Parietal lobe (tissue), 2 donors: ENCODE data around the gene ALKBH7. TPM values are rescaled to one million over a fixed set of nuclear protein-coding genes. Genes with fewer than 3 reads are reported as not detected.

Experiments
- small RNA-seq: library from RNA; depleted of rRNA; stranded (forward); fragments of <200 nt; gene quantifications from one replicate; pipeline ENCODE3, GENCODE V24; 2014; ENCODE audit warnings: low replicate concordance
- total RNA-seq: library from RNA; depleted of rRNA; stranded (reverse); fragments of >200 nt; gene quantifications from one replicate; pipeline ENCODE4 v1.2.3, GENCODE V29; 2014

ALKBH7 gene
- total RNA-seq: 22.2 TPM

GRCh38 chr19:6372594-6373095 is at the start of gene ALKBH7:
ALKBH7 (plus strand) TSS chr19:6372794; CDS start chr19:6372821, 27 bp downstream.

GRCh38 chr19:6333439-6333838 is 39.2 kb upstream of the ALKBH7 start, which contains the start of gene ACER1:
ACER1 (minus strand) TSS chr19:6333612; CDS start chr19:6333551, 61 bp downstream.

GRCh38 chr19:6375411-6376010 is 2.9 kb downstream of the ALKBH7 start, which contains the start of gene PSPN:
PSPN (minus strand) TSS chr19:6375933; CDS start chr19:6375849, 84 bp downstream.

GRCh38 chr19:6393074-6393982 is 20.7 kb downstream of the ALKBH7 start, which contains the start of gene GTF2F1:
GTF2F1 (minus strand) TSS chr19:6393164; CDS start chr19:6392995, 169 bp downstream.

GRCh38 chr19:6424195-6424938 is 51.8 kb downstream of the ALKBH7 start, which contains the start of gene KHSRP:
KHSRP (minus strand) TSS chr19:6424811; CDS start chr19:6424701, 110 bp downstream.

Small RNA genes lying within 50 kb of the gene (small RNA-seq; reads per million reads assigned to genes)
- gene MIR6790: not detected
- gene MIR6885: not detected

Other genes starting within 250 kb of the ALKBH7 start
- gene ACSBG2, start 237.1 kb upstream of the ALKBH7 start, total RNA-seq: not detected
- gene MLLT1, start 92.8 kb upstream of the ALKBH7 start, total RNA-seq: 11.0 TPM
- not detected for gene ACER1, start 39.2 kb upstream of the ALKBH7 start, total RNA-seq
- gene CLPP, start 11.3 kb upstream of the ALKBH7 start, total RNA-seq: 29.1 TPM
- gene PSPN, start 3.1 kb downstream of the ALKBH7 start, total RNA-seq: 3.1 TPM
- 40.4 TPM for gene GTF2F1, start 20.4 kb downstream of the ALKBH7 start, total RNA-seq
- gene KHSRP, start 52.0 kb downstream of the ALKBH7 start, total RNA-seq: 128 TPM
- gene SLC25A41, start 61.0 kb downstream of the ALKBH7 start, total RNA-seq: 0.63 TPM
- gene SLC25A23, start 87.0 kb downstream of the ALKBH7 start, total RNA-seq: 23.8 TPM
- gene CRB3, start 91.5 kb downstream of the ALKBH7 start, total RNA-seq: not detected
- gene DENND1C, start 109.0 kb downstream of the ALKBH7 start, total RNA-seq: not detected
- 215 TPM for gene TUBB4A, start 129.5 kb downstream of the ALKBH7 start, total RNA-seq
- 1.9 TPM for gene TNFSF9, start 158.2 kb downstream of the ALKBH7 start, total RNA-seq
- not detected for gene CD70, start 218.4 kb downstream of the ALKBH7 start, total RNA-seq